ENCODE measurements around the gene PPP1R11. TPM values are rescaled to one million over a fixed set of nuclear protein-coding genes. Genes with fewer than 3 reads are reported as not detected.
A peak's percentile ranks its signal among the peaks of the same experiment; 100 is the strongest.

The PPP1R11 gene
- total and polyA plus RNA-seq, 2 of the 13 experiments (the other 11 are each of a cell fraction or from before 2014, with no cell fraction given): 32.1 to 58.9 TPM

GRCh38 chr6:30075790-30076732 lies 9.1 kb downstream of the PPP1R11 start (continued):
- TF ChIP-seq DNMT3B (CRISPR knock-in tag; conservative IDR thresholded peaks at IDR 0.05) (no peak), ZC3H4 (CRISPR knock-in tag; IDR thresholded peaks at IDR 0.05; ENCODE audit: borderline replicate concordance) (no peak), REL (CRISPR knock-in tag; conservative IDR thresholded peaks at IDR 0.05) (no peak), ZNF792 (CRISPR knock-in tag; IDR thresholded peaks at IDR 0.05) (no peak), NCOA5 (CRISPR knock-in tag; IDR thresholded peaks at IDR 0.05) (no peak), GABPB1 (CRISPR knock-in tag; IDR thresholded peaks at IDR 0.05) (no peak; the same call in 1 of the 2 replicates), GRHL1 (CRISPR knock-in tag; conservative IDR thresholded peaks at IDR 0.05) (no peak), NAIF1 (CRISPR knock-in tag; IDR thresholded peaks at IDR 0.05; ENCODE audit: borderline replicate concordance) (no peak), KDM5B (CRISPR knock-in tag; IDR thresholded peaks at IDR 0.05; ENCODE audit: borderline replicate concordance) (no peak), TAF15 (IDR thresholded peaks at IDR 0.05; ENCODE audit: low read depth, low read length, poor library complexity, severe bottlenecking) (no peak), ZNF446 (CRISPR knock-in tag; IDR thresholded peaks at IDR 0.05) (no peak), MED1 (CRISPR knock-in tag; IDR thresholded peaks at IDR 0.05) (0 out of 2 replicates have a peak, but pooled peaks have one; percentile 40), ZNF549 (CRISPR knock-in tag; IDR thresholded peaks at IDR 0.05) (no peak), SP5 (CRISPR knock-in tag; IDR thresholded peaks at IDR 0.05; ENCODE audit: borderline replicate concordance, low read depth) (peak; percentile 35; the same call in 1 of the 2 replicates), SOX6 (IDR thresholded peaks at IDR 0.05) (no peak), SOX6 (CRISPR knock-in tag; IDR thresholded peaks at IDR 0.05) (peak; percentile 41; the same call in 1 of the 2 replicates), AGO1 (IDR thresholded peaks at IDR 0.05; ENCODE audit: low read depth, low read length, poor library complexity, severe bottlenecking) (no peak), CSRNP1 (CRISPR knock-in tag; IDR thresholded peaks at IDR 0.05) (0 out of 2 replicates have a peak, but pooled peaks have one; percentile 17), KAT7 (CRISPR knock-in tag; IDR thresholded peaks at IDR 0.05; ENCODE audit: borderline replicate concordance) (peak; percentile 7; the same call in 1 of the 2 replicates), ZC3H13 (CRISPR knock-in tag; IDR thresholded peaks at IDR 0.05) (no peak)
- TF ChIP-seq, protein P1, sequence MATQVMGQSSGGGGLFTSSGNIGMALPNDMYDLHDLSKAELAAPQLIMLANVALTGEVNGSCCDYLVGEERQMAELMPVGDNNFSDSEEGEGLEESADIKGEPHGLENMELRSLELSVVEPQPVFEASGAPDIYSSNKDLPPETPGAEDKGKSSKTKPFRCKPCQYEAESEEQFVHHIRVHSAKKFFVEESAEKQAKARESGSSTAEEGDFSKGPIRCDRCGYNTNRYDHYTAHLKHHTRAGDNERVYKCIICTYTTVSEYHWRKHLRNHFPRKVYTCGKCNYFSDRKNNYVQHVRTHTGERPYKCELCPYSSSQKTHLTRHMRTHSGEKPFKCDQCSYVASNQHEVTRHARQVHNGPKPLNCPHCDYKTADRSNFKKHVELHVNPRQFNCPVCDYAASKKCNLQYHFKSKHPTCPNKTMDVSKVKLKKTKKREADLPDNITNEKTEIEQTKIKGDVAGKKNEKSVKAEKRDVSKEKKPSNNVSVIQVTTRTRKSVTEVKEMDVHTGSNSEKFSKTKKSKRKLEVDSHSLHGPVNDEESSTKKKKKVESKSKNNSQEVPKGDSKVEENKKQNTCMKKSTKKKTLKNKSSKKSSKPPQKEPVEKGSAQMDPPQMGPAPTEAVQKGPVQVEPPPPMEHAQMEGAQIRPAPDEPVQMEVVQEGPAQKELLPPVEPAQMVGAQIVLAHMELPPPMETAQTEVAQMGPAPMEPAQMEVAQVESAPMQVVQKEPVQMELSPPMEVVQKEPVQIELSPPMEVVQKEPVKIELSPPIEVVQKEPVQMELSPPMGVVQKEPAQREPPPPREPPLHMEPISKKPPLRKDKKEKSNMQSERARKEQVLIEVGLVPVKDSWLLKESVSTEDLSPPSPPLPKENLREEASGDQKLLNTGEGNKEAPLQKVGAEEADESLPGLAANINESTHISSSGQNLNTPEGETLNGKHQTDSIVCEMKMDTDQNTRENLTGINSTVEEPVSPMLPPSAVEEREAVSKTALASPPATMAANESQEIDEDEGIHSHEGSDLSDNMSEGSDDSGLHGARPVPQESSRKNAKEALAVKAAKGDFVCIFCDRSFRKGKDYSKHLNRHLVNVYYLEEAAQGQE (IDR thresholded peaks at IDR 0.05; ENCODE audit: borderline replicate concordance in 1 of 2, low read depth in 1 of 2, low read length in 2 of 2): no peak
- TF ChIP-seq, protein P2, sequence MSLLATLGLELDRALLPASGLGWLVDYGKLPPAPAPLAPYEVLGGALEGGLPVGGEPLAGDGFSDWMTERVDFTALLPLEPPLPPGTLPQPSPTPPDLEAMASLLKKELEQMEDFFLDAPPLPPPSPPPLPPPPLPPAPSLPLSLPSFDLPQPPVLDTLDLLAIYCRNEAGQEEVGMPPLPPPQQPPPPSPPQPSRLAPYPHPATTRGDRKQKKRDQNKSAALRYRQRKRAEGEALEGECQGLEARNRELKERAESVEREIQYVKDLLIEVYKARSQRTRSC (CRISPR knock-in tag; IDR thresholded peaks at IDR 0.05; ENCODE audit: low read depth): no peak
